ENCODE measurements around the gene NDST3. TPM values are rescaled to one million over a fixed set of nuclear protein-coding genes. Genes with fewer than 3 reads are reported as not detected.

NDST3 gene
- total RNA-seq, 6 experiments from 2014 or later: 0.25 to 1.0 (median 0.57) TPM

GRCh38 chr4:118235566-118236120 is 201.4 kb downstream of the NDST3 start:
- WGBS (ENCODE audit: insufficient coverage, low coverage, low lambda C conversion rate, missing lambda C conversion rate): 78% methylated on average over 1 of the region's 1 CpG
- H3K9me3 ChIP-seq: no peaks in the 10 kb centered on the region
- H3K4me3 ChIP-seq: no peak overlapping the region
- no peaks in the 10 kb centered on the region for H3K27me3 ChIP-seq
- intact Hi-C loops (cut with DNase I): no loop called here
- H3K27ac ChIP-seq: no peak overlapping the region
- no peaks in the 10 kb centered on the region for H3K36me3 ChIP-seq
- ATAC-seq: no peak
- DNase-seq: no peak
- H3K4me1 ChIP-seq: no peaks in the 10 kb centered on the region
- no peak for TF ChIP-seq CTCF (IDR thresholded peaks at IDR 0.05)
- no peak for TF ChIP-seq POLR2A (IDR thresholded peaks at IDR 0.05)

- Histone ChIP-seq H3K9me3 (no peaks in the 10 kb centered on the region), H3K36me3 (no peaks in the 10 kb centered on the region), H3K27me3 (no peaks in the 10 kb centered on the region), H3K4me3 (no peak overlapping the region), H3K4me1 (no peaks in the 10 kb centered on the region), H3K27ac (no peak overlapping the region)
- ATAC-seq (no peak), DNase-seq (no peak)
- intact Hi-C loops (cut with DNase I): no loop called here
- TF ChIP-seq POLR2A (IDR thresholded peaks at IDR 0.05) (no peak), CTCF (IDR thresholded peaks at IDR 0.05) (no peak)
- 82% methylated on average over 2 of the region's 2 CpGs for WGBS (ENCODE audit: insufficient coverage, low coverage, low lambda C conversion rate, missing lambda C conversion rate)
These were observed 203.2 kb downstream of the NDST3 start for GRCh38 chr4:118237531-118237930.

GRCh38 chr4:118249890-118250289 is 215.6 kb downstream of the NDST3 start:
- Histone ChIP-seq H3K4me1 (no peaks in the 10 kb centered on the region), H3K9me3 (no peaks in the 10 kb centered on the region), H3K27me3 (no peaks in the 10 kb centered on the region), H3K36me3 (no peaks in the 10 kb centered on the region), H3K27ac (no peak overlapping the region), H3K4me3 (no peak overlapping the region)
- intact Hi-C loops (cut with DNase I): no loop called here
- ATAC-seq: no peak
- TF ChIP-seq POLR2A (IDR thresholded peaks at IDR 0.05): no peak
- no peak for TF ChIP-seq CTCF (IDR thresholded peaks at IDR 0.05)
- 85% methylated on average over 3 of the region's 3 CpGs for WGBS (ENCODE audit: insufficient coverage, low coverage, low lambda C conversion rate, missing lambda C conversion rate)
- no peak for DNase-seq

- no peak for DNase-seq
- ATAC-seq: no peak
These were observed 220.1 kb downstream of the NDST3 start for GRCh38 chr4:118254368-118254767.

More at GRCh38 chr4:118254368-118254767, 220.1 kb downstream of the NDST3 start:
- Histone ChIP-seq H3K4me3 (no peak overlapping the region), H3K4me1 (no peaks in the 10 kb centered on the region), H3K9me3 (no peaks in the 10 kb centered on the region), H3K36me3 (no peaks in the 10 kb centered on the region), H3K27ac (no peak overlapping the region), H3K27me3 (no peaks in the 10 kb centered on the region)
- intact Hi-C loops (cut with DNase I): no loop called here
- TF ChIP-seq POLR2A (IDR thresholded peaks at IDR 0.05): no peak
- no peak for TF ChIP-seq CTCF (IDR thresholded peaks at IDR 0.05)
